Fibroblast of villous mesenchyme (primary cell): Measurements from ENCODE around the gene DLGAP5. TPM values are rescaled to one million over a fixed set of nuclear protein-coding genes. Genes with fewer than 3 reads are reported as not detected.

Experiments
- DNase-seq: peaks from one replicate; pipeline ENCODE4 v3.0.0-alpha.2; 2010; ENCODE audit warnings: low read depth
- H3K4me3 ChIP-seq: 2 replicates; pipeline ENCODE4 v1.5.1; 2011; ENCODE audit warnings: low read depth, mild to moderate bottlenecking, low read length
- CTCF ChIP-seq: IDR thresholded peaks from 2 replicates; pipeline ENCODE4 v1.5.1; 2012; ENCODE audit warnings: low read depth, mild to moderate bottlenecking, low read length; ENCODE audit not compliant: insufficient read depth
- total RNA-seq: library from RNA; depleted of rRNA; stranded (reverse); fragments of >200 nt; gene quantifications from 2 replicates; pipeline ENCODE4 v1.2.3, GENCODE V29; 2012

Gene DLGAP5
- total RNA-seq, 1 donor: 35.0 TPM

- no peak for TF ChIP-seq CTCF
These were observed 33.0 kb downstream of the DLGAP5 start for GRCh38 chr14:55158412-55158811.

DNA sequence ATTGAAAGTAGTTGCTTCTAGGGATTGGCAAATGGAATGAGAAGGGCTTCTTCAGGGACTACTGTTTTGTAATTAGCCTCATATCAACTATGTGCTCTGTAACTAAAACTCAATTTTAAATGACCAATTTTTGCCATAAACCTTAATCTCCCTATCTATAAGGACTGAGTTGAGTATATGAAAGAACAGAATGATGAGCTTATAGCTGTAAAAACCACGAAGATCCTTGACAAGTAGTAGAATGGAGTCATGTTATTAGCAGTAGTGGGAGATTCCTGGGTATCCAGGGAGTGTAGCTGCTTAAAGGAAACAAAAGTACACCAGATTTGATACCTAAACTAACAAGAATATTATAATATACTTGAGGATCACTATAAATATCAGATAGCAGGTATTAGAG lies 34.3 kb downstream of the DLGAP5 start:
- DNase-seq: no peak
- H3K4me3 ChIP-seq: no peak overlapping the region
- TF ChIP-seq CTCF: no peak

More at GRCh38 chr14:55158412-55158811, 33.0 kb downstream of the DLGAP5 start:
- no peak for DNase-seq
- H3K4me3 ChIP-seq: no peak overlapping the region

GRCh38 chr14:55153951-55154350 lies 37.4 kb downstream of the DLGAP5 start:
- no peak for TF ChIP-seq CTCF
- no peak for DNase-seq

GRCh38 chr14:55152052-55152753 lies 39.2 kb downstream of the DLGAP5 start:
- TF ChIP-seq CTCF: no peak
- H3K4me3 ChIP-seq: no peak overlapping the region
- peak; percentile 81 for DNase-seq

More at GRCh38 chr14:55153951-55154350, 37.4 kb downstream of the DLGAP5 start:
- H3K4me3 ChIP-seq: no peak overlapping the region

DNA sequence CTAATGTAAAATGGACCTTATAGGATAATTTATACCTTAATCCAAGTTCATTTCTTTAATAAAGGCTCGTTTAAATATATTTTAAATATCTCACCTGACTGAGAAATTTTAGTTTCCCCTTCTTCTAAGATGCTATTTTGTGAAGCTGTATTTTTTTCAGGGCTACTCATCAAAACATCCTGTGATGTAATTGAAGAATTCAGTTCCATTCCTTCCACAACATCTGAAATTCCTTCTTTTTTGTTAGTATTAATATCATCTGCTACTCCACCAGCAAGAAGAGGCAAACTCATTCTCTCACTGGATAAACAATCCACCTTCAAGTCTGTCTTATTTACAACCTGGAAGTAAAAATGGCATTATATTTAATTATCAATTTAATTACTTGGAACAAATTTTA lies 39.8 kb downstream of the DLGAP5 start:
- H3K4me3 ChIP-seq: no peak overlapping the region
- TF ChIP-seq CTCF: no peak
- DNase-seq: no peak

- DNase-seq: no peak
- TF ChIP-seq CTCF: no peak
- no peak overlapping the region for H3K4me3 ChIP-seq
These were observed 45.0 kb downstream of the DLGAP5 start for GRCh38 chr14:55146425-55146824.

- no peak for TF ChIP-seq CTCF
- no peak for DNase-seq
- no peak overlapping the region for H3K4me3 ChIP-seq
These were observed 48.9 kb downstream of the DLGAP5 start for GRCh38 chr14:55142466-55142865.
